Measurements from ENCODE around the gene ZNF239. TPM values are rescaled to one million over a fixed set of nuclear protein-coding genes. Genes with fewer than 3 reads are reported as not detected.

ZNF239 gene
- polyA plus RNA-seq, 2 of the 4 experiments (the other 2 are of a cell fraction): 3.2 to 4.7 TPM

GRCh38 chr10:43574906-43575305, 490 bp upstream of the ZNF239 start:
- peak overlapping the region; percentile 64 for H3K4me3 ChIP-seq
- DNase-seq (ENCODE audit: low read depth in 1 of 2, low spot score in 1 of 2) (no peak), FAIRE-seq (no peak), ATAC-seq (no peak)
- TF ChIP-seq CBX2 (IDR thresholded peaks at IDR 0.05; ENCODE audit: borderline replicate concordance, low read depth) (no peak), ESRRA (IDR thresholded peaks at IDR 0.05; ENCODE audit: borderline replicate concordance, low read length) (no peak), RARB (CRISPR knock-in tag; IDR thresholded peaks at IDR 0.05) (no peak), CBX8 (IDR thresholded peaks at IDR 0.05) (no peak), SMC3 (IDR thresholded peaks at IDR 0.05) (no peak), HEYL (CRISPR knock-in tag; IDR thresholded peaks at IDR 0.05) (no peak), PBX3 (IDR thresholded peaks at IDR 0.05) (no peak), ZFP36 (IDR thresholded peaks at IDR 0.05; ENCODE audit: borderline replicate concordance, partially characterized antibody) (no peak), MAFK (IDR thresholded peaks at IDR 0.05; ENCODE audit: partially characterized antibody) (no peak), CHD4 (IDR thresholded peaks at IDR 0.05; ENCODE audit: borderline replicate concordance) (no peak), MAZ (IDR thresholded peaks at IDR 0.05; ENCODE audit: borderline replicate concordance, low read depth, low read length) (no peak), TP53 (CRISPR knock-in tag; IDR thresholded peaks at IDR 0.05) (no peak), HOXB13 (CRISPR knock-in tag; IDR thresholded peaks at IDR 0.05; ENCODE audit: low read depth) (no peak), POLR2AphosphoS2 (conservative IDR thresholded peaks at IDR 0.05; ENCODE audit: low read length) (no peak), FOSB (CRISPR knock-in tag; IDR thresholded peaks at IDR 0.05) (no peak), KDM1A (IDR thresholded peaks at IDR 0.05; ENCODE audit: low read depth) (no peak), EHMT2 (IDR thresholded peaks at IDR 0.05; ENCODE audit: low read depth) (no peak), BHLHE40 (IDR thresholded peaks at IDR 0.05; ENCODE audit: low read depth, low read length) (no peak), JUN (IDR thresholded peaks at IDR 0.05) (no peak), RNF2 (IDR thresholded peaks at IDR 0.05; ENCODE audit: borderline replicate concordance, low read depth) (no peak)
- WGBS (ENCODE audit: missing lambda C conversion rate): 53% methylated on average over 8 of the region's 8 CpGs
- H3K27ac ChIP-seq: no peak overlapping the region; a peak in 1 of 6 replicates
- H3K4me2 ChIP-seq: peak overlapping the region; percentile 90
- no peaks in the 10 kb centered on the region for H3K4me1 ChIP-seq
- ChIA-PET POLR2A (no interaction called here), CTCF (no interaction called here)
- peaks cover 32% of the 10 kb centered on the region for H3K9me3 ChIP-seq

GRCh38 chr10:43573250-43574000, 991 bp downstream of the ZNF239 start:
- Histone ChIP-seq H3K27ac (peak overlapping the region in 1 of 2 experiments; percentile 90; a peak in 3 of 6 replicates), H3K4me3 (peak overlapping the region; percentile 64), H3K4me2 (peak overlapping the region; percentile 90), H3K4me1 (no peaks in the 10 kb centered on the region), H3K9me3 (peaks cover 32% of the 10 kb centered on the region)
- TF ChIP-seq TP53 (CRISPR knock-in tag; IDR thresholded peaks at IDR 0.05) (no peak), KDM5A (IDR thresholded peaks at IDR 0.05) (no peak), EHMT2 (IDR thresholded peaks at IDR 0.05; ENCODE audit: low read depth) (no peak), CBX8 (IDR thresholded peaks at IDR 0.05) (no peak), HES2 (IDR thresholded peaks at IDR 0.05) (no peak), ELK1 (IDR thresholded peaks at IDR 0.05; ENCODE audit: low read depth, low read length) (no peak), ZSCAN20 (CRISPR knock-in tag; IDR thresholded peaks at IDR 0.05) (no peak), POLR2A (IDR thresholded peaks at IDR 0.05; ENCODE audit: low read length) (no peak), BHLHE40 (IDR thresholded peaks at IDR 0.05; ENCODE audit: low read depth, low read length) (no peak), SREBF2 (IDR thresholded peaks at IDR 0.05) (no peak), JUNB (IDR thresholded peaks at IDR 0.05) (no peak), RAD21 (conservative IDR thresholded peaks at IDR 0.05 in 1 of 2, IDR thresholded peaks at IDR 0.05 in 1 of 2) (no peak), HDAC2 (IDR thresholded peaks at IDR 0.05) (no peak), HOXA7 (CRISPR knock-in tag; IDR thresholded peaks at IDR 0.05) (no peak), BCL3 (IDR thresholded peaks at IDR 0.05) (no peak), SMC3 (IDR thresholded peaks at IDR 0.05) (no peak), EP300 (IDR thresholded peaks at IDR 0.05) (no peak)
- ChIA-PET POLR2A (interaction anchor here (0.9 kb wide), 1 partner anchor 75 kb away, joined by 3 read pairs; the partner anchor contains the start of gene ZNF32), CTCF (no interaction called here)
- DNase-seq (ENCODE audit: low read depth in 1 of 2, low spot score in 1 of 2): no peak
- 91% methylated on average over 14 of the region's 14 CpGs for WGBS (ENCODE audit: missing lambda C conversion rate)
- no peak for FAIRE-seq
- ATAC-seq: no peak
